ENCODE results near the gene RPS5. TPM values are rescaled to one million over a fixed set of nuclear protein-coding genes. Genes with fewer than 3 reads are reported as not detected.

RPS5 gene
- polyA plus RNA-seq, 3 donors from 2014 or later = 558 to 1,355 (median 731) TPM

DNA sequence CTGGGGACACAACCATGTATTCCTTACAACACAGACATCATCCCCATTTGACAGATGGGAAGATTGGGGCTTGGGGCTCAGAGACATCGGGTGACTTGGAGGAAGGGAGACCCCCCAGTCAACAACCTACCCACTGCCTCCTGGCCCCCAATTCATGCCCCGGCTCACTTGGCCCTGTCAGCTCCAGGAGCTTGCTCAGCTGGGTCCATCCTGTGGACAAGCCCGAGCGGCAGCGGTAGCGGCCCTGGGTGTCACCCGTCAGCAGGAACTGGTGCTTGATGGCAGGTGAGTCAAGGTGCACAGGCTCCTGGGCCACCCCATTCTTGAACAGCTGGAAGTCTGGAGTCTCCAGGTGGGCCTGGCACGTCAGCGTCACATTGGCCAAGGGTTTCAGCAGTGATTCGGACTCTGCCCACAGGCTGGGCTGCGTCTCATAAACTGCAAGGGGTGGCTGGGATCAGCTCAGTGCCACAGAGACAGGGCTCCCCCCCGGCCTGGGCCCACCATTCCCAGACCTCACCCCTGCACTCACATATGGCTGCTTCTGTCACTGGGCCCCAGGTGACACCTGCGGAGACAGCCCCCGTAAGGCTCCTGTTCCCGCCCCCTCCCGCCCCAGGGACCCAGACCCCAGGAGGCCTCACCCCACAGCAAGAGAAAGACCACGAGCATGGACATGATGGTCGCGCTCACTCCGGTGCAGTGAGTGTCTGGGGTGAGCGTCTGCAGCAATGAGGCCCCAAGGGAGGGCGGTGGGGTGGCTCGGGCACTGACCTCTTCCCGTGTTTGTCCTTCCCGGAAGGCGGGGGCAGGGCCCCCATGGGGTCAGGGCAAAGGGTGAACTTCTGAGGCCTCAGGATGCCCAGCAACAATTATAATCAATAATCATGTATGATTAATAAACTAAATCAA, 34.1 kb upstream of the RPS5 start, which contains the start of gene A1BG:
Gene A1BG, minus strand, starts transcription at position 733 of the 912 bp plus-strand sequence. Its CDS starts 55 bp downstream, at position 678.
- H3K36me3 Mint-ChIP-seq = peaks cover 0 to 5% (median 3%) of the 10 kb centered on the region in 3 donors
- H3K4me1 Mint-ChIP-seq = peaks cover 8 to 10% of the 10 kb centered on the region in 2 donors
- DNase-seq = no peak
- no peak within 1 kb of the TSS for H3K27ac Mint-ChIP-seq
- H3K4me3 Mint-ChIP-seq = peak within 1 kb of the TSS in 1 of 5 donors; percentile 44
- no peaks in the 10 kb centered on the region for H3K9me3 Mint-ChIP-seq
- H3K27me3 Mint-ChIP-seq (ENCODE audit: low read depth in 3 of 3) = peaks cover 2 to 7% (median 4%) of the 10 kb centered on the region in 3 donors

DNA sequence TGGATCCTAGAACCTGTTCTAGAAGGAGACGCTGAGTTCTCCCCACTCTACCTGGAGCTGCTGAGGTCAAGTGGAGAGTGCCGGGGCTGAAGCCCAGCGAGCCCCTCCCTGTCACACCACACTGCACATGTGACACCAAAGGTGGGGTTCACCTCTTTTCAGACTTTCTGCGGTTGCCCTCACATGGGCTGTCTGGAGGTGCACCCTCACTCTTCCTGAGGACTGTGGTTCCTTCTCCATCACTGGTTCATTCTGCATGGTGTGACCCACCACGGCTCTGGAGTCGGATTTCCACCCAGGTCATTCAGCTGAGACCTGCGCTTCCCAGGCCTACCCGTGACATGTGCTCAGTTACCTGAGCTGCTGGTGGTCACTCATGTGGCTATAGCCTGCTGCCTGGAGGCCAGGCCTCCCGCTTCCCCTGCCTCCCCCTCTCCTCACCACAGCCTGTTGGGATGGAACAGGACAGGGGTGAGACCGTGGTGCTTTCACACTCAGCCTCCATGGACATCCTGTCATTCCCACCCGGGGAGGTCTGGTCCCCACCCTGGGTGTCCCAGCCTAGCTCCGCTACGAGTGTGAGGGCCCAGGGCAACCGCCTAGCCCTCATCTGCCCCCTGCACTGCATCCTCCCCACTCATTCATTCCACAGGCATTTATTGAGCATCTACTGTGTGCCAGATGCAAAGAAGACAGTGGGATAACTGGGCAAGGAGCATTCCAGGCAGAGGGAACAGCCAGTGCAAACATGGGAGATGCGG, 33.2 kb upstream of the RPS5 start:
- Mint-ChIP-seq H3K27me3 (ENCODE audit: low read depth in 3 of 3) (peaks cover 0 to 7% (median 6%) of the 10 kb centered on the region in 3 donors), H3K4me1 (peaks cover 0 to 9% of the 10 kb centered on the region in 2 donors), H3K36me3 (peaks cover 0 to 5% (median 3%) of the 10 kb centered on the region in 3 donors), H3K9me3 (no peaks in the 10 kb centered on the region), H3K27ac (no peak overlapping the region), H3K4me3 (peak overlapping the region in 1 of 5 donors; percentile 44)
- no peak for DNase-seq

DNA sequence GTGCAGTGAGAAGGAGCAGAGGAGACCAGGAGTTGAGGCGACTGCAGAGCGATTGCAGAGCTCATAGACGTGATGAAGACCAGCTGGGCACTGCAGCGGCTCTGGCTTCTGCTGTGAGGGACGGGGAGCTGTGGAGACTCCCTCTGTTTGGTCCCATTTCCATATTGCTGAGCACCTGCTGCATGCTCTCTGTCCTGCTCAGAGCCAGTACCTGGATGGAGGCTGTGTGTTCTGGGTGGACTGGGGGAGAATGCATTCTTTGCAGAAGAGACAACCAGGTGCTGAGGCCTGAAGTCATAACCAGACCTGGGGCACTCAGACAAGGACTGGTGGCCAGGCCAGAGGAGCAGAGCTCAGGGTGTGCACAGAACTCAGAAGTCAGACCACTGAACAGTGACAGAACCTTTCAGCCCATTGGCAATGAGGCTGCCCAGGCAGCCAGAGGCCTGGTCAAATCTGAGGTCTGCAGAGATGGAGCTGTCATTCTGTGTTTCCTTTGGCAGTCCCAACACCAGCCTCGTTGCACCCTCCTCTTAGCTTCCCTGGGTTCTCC, 32.5 kb upstream of the RPS5 start:
- no peaks in the 10 kb centered on the region for H3K9me3 Mint-ChIP-seq
- H3K4me3 Mint-ChIP-seq = peak overlapping the region in 1 of 5 donors; percentile 44
- H3K27ac Mint-ChIP-seq = no peak overlapping the region
- H3K4me1 Mint-ChIP-seq = peaks cover 0 to 7% of the 10 kb centered on the region in 2 donors
- DNase-seq = no peak
- peaks cover 0 to 2% (median 2%) of the 10 kb centered on the region in 3 donors for H3K36me3 Mint-ChIP-seq
- H3K27me3 Mint-ChIP-seq (ENCODE audit: low read depth in 3 of 3) = peaks cover 0 to 6% (median 6%) of the 10 kb centered on the region in 3 donors

DNA sequence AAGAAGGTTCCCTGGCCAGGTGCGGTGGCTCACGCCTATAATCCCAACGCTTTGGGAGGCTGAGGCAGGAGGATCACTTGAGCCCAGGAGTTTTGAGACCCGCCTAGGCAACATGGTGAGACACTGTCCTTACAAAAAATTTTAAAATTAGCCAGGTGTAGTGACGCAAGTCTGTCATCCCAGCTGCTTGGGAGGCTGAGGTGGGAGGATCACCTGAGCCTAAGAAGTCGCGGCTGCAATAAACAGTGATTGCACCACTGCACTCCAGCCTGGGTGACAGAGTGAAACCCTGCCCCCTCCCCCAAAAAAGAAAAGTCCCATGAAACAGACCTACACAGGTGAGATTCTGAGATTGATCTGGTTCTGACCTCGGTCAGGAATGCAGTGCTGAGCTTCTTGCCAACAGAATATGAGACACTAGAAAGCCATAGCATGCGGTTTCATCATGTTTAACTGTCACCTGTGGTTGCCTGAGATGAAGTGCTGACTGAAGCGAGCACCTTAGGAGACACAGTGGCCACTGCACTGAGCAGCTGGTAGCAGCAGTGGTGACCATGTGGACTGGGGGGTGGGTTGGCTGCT, 31.8 kb upstream of the RPS5 start:
- peak overlapping the region in 4 of 5 donors; percentile 21 to 35 (median 31) for H3K4me3 Mint-ChIP-seq
- H3K9me3 Mint-ChIP-seq = no peaks in the 10 kb centered on the region
- DNase-seq = no peak
- H3K4me1 Mint-ChIP-seq = peaks cover 0 to 6% of the 10 kb centered on the region in 2 donors
- H3K27me3 Mint-ChIP-seq (ENCODE audit: low read depth in 3 of 3) = peaks cover 0 to 7% (median 4%) of the 10 kb centered on the region in 3 donors
- H3K36me3 Mint-ChIP-seq = no peaks in the 10 kb centered on the region
- no peak overlapping the region for H3K27ac Mint-ChIP-seq

DNA sequence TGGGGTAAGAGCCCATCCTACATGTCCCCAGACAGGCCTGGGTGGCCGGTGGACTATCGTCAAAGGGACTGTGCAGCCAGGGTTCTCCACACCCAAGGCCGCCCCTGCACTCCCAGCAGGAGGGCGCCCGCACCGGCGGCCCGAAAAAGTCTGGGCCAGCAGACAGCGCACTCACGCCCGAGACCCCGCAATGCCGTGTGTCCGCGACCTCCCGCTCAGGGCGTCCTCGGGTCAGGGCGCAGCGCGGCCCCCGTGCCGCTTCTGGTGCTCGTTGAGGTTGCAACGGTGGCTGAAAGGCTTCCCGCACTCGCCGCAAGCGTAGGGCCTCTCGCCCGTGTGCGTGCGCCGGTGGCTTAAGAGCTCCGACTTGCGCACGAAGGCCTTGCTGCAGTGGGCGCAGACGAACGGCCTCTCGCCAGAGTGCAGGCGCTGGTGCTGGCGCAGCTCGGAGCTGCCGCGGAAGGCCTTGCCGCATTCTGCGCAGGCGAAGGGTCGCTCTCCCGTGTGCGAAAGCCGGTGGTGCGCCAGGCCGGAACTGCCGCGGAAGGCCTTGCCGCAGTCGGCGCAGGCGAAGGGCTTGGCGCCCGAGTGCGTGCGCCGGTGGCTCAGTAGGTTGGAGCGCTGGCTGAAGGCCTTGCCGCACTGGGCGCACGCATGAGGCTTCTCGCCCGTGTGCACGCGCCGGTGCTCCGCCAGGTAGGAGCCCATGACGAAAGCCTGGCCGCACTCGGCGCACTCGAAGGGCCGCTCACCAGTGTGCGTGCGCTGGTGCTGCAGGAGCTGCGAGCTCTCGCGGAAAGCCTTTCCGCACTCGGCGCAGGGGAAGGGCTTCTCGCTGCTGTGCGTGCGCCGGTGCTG, 30.9 kb upstream of the RPS5 start:
- no peak overlapping the region for H3K27ac Mint-ChIP-seq
- H3K4me3 Mint-ChIP-seq = peak overlapping the region; percentile 27 to 57 (median 40)
- no peaks in the 10 kb centered on the region for H3K9me3 Mint-ChIP-seq
- peaks cover 0 to 6% (median 4%) of the 10 kb centered on the region in 3 donors for H3K27me3 Mint-ChIP-seq (ENCODE audit: low read depth in 3 of 3)
- H3K4me1 Mint-ChIP-seq = peaks cover 0 to 6% of the 10 kb centered on the region in 2 donors
- no peaks in the 10 kb centered on the region for H3K36me3 Mint-ChIP-seq
- peak; percentile 34 to 45 (median 42) for DNase-seq

DNA sequence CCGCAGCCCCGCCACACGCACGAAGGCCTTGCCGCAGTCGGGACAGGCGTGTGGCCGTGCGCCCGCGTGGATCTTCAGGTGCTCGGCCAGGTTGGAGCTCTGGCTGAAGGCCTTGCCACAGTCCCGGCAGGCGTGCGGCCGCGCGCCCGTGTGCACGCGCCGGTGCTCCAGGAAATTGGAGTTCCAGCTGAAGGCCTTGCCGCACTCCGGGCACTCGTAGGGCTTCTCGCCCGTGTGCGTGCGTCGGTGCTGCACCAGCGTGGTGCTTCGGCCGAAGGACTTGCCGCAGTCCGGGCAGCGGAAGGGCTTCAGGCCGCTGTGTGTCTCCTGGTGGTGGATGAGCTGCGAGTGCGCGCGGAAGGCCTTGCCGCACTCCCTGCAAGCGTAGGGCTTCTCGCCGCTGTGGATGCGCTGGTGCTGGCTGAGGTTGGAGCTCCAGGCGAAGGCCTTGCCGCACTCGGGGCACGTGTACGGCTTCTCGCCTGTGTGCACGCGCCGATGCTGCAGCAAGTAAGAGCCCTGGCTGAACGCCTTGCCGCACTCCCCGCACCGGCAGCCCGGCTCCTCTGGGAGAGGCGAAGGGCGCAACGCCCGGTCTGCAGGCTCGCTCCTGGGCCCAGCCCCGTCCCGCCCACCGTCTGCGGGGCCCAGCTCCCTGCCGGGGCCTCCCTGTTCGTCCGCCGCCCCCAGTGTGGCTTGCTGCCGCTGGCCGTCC, 30.1 kb upstream of the RPS5 start:
- Mint-ChIP-seq H3K36me3 (no peaks in the 10 kb centered on the region), H3K9me3 (no peaks in the 10 kb centered on the region), H3K4me1 (peaks cover 4 to 9% of the 10 kb centered on the region in 2 donors), H3K4me3 (peak overlapping the region; percentile 21 to 57 (median 32)), H3K27me3 (ENCODE audit: low read depth in 3 of 3) (peaks cover 2 to 12% (median 4%) of the 10 kb centered on the region in 3 donors), H3K27ac (no peak overlapping the region)
- DNase-seq = no peak

DNA sequence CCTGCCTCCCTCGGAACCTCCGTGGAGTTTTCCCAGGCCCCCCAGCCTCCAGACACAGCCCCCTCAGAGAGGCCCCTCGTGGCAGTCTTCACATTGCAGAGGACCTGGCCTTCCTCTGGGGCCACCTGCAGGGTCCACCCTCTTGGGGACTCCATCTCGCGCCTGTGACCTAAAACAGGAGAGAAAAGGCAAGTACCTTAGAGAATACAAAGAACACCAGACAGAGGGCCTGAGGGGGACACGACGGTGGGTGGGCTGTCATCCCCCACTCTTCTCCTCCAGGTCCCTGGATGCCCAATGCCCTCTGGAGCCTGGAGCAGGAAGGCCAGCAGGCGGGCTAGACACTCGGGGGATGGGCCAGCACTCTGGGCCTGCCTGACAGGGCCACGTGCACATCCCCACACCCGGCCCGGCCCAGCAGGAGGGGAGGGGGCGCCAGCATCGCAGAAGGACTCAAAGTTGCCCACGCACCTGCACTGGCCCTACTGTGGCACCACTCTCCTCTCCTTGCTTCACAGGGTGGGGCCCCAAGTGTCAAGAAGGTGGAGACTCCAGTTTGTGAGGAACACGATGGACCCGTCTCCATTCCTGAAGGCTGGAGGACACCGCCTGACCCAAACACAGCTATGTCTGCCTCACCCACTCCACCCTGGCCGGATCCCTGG, 29.5 kb upstream of the RPS5 start:
- Mint-ChIP-seq H3K36me3 (no peaks in the 10 kb centered on the region), H3K9me3 (no peaks in the 10 kb centered on the region), H3K4me3 (peak overlapping the region in 1 of 5 donors; percentile 15), H3K27ac (no peak overlapping the region), H3K27me3 (ENCODE audit: low read depth in 3 of 3) (peaks cover 6 to 18% (median 7%) of the 10 kb centered on the region in 3 donors), H3K4me1 (peaks cover 8 to 14% of the 10 kb centered on the region in 2 donors)
- DNase-seq = no peak

DNA sequence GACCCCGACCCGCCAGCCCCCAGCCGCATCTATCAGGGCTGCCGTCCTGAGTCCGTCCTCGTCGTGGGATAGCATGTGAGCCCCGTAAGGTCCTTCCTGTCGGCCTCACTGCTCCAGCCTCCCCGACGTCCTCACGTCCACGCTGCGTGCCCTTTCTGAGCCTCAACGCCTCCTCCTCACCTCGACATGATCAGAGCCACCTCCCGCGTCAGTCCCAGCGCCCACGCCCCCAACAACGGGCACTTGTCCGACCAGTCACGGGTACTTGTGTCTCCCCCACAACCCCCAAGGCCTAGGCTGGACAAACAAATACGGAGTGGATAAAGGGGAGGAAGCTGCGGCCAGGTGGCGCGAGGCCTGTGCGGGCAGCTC, 25.2 kb upstream of the RPS5 start:
- Mint-ChIP-seq H3K36me3 (no peaks in the 10 kb centered on the region), H3K9me3 (no peaks in the 10 kb centered on the region), H3K27me3 (ENCODE audit: low read depth in 3 of 3) (peaks cover 9 to 24% (median 11%) of the 10 kb centered on the region in 3 donors), H3K4me1 (peaks cover 8 to 18% of the 10 kb centered on the region in 2 donors), H3K27ac (peak overlapping the region; percentile 96 to 99 (median 98)), H3K4me3 (peak overlapping the region; percentile 90 to 99 (median 96))
- peak in 2 of 3 donors; percentile 65 for DNase-seq

DNA sequence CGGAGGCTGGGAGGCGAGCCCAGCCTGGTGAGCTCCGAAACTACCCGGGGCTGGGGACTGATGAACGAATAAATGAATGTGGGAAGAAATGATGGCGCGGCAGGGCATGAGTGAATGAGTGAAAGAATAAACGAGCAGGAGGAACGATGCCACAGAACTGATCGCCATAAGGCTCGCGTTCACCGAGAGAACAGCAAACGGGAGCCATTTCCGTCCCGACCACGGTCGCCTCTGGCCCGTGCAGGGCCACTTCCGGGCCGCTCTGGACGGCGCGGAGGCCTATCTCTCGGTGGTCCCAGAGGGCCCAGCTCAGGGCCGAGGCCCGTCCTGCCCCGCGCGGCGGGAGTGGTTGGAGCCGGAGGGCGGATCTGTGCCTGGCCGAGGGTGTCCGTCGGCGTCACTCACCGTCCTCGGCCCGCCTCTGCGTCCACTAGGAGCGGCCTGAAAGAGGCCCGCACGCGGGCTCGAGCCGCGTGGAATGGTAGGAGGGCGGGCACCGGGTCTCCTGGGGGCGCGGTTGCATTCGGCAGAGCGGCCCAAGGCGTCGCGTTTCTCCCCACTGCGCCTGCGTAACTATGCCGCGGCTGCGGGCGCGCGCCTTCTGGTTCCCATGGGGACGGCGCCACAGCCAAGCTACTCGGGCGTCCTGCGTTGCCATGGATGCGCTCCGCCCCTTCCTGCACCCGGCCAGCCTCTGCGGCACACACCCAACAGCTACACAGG, 24.6 kb upstream of the RPS5 start, which contains the start of gene ZNF497:
Gene ZNF497, minus strand, starts transcription at position 480 of the 723 bp plus-strand sequence. CDS start 5,116 bp downstream, outside the sequence.
- Mint-ChIP-seq H3K4me3 (peak within 1 kb of the TSS; percentile 90 to 99 (median 96)), H3K27ac (peak within 1 kb of the TSS; percentile 96 to 99 (median 98))

DNA sequence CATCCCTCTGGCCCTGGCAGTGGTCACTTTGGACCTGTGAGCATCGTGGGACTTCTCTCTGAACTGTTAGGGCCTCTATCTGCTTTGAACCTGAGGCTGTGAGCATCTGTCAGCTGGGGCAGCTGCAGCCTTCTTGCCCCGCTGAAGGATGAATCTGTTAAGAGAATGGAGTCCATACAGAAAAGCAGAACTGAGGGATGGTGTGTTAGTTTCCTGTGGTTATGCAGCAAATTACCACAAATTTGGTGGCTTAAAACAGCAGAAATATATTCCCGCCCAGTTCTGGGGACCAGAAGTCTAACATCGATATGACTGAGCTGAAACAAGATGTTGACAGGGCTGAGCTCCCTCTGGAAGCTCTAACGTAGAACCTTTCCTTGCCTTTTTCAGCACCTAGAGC, 22.9 kb upstream of the RPS5 start:
- Mint-ChIP-seq H3K4me1 (peaks cover 8 to 15% of the 10 kb centered on the region in 2 donors), H3K27ac (peak overlapping the region in 2 of 6 donors; percentile 57), H3K4me3 (peak overlapping the region in 3 of 5 donors; percentile 27 to 46 (median 32)), H3K27me3 (ENCODE audit: low read depth in 3 of 3) (peaks cover 9 to 22% (median 11%) of the 10 kb centered on the region in 3 donors), H3K36me3 (no peaks in the 10 kb centered on the region), H3K9me3 (no peaks in the 10 kb centered on the region)
- no peak for DNase-seq

More for the DNA sequence above, 24.6 kb upstream of the RPS5 start, which contains the start of gene ZNF497:
- Mint-ChIP-seq H3K27me3 (ENCODE audit: low read depth in 3 of 3) (peaks cover 9 to 24% (median 11%) of the 10 kb centered on the region in 3 donors), H3K4me1 (peaks cover 8 to 18% of the 10 kb centered on the region in 2 donors), H3K36me3 (no peaks in the 10 kb centered on the region), H3K9me3 (no peaks in the 10 kb centered on the region)
- peak; percentile 97 to 98 (median 97) for DNase-seq
